H1 (cell line): Measurements from ENCODE around the gene ALOX5. TPM values are rescaled to one million over a fixed set of nuclear protein-coding genes. Genes with fewer than 3 reads are reported as not detected.

Experiments
- CTCF ChIA-PET: fragments of 300-600 bp; sonication (Branson Sonifier 250); formaldehyde crosslinking; loops from one replicate; lab custom pipeline; 2021; ENCODE audit not compliant: partially characterized antibody; lab: Charles Lee
- POLR2A ChIA-PET: fragments of 300-600 bp; sonication (Branson Sonifier 250); formaldehyde crosslinking; loops from one replicate; lab custom pipeline; 2021; ENCODE audit warnings: inconsistent platforms; ENCODE audit not compliant: partially characterized antibody; lab: Charles Lee
- DNase-seq, 2 experiments: peaks; one replicate each; pipeline versions ENCODE4 v3.0.0 to v3.0.0-alpha.2; 2010 to 2022; ENCODE audit warnings: low spot score in 2 of 2, low read depth in 1 of 2, mixed read lengths in 1 of 2
- FAIRE-seq: peaks from 2 replicates; lab custom pipeline; 2011; peaks lifted over from hg19 to GRCh38; lab: Jason Lieb, UNC
- H2AFZ ChIP-seq: 2 replicates; pipeline ENCODE4 v1.8.1; 2012; ENCODE audit warnings: low read length, inconsistent platforms
- H2AK5ac ChIP-seq: 2 replicates; pipeline ENCODE4 v1.6.1; 2013; ENCODE audit warnings: low read depth, low read length
- H2BK120ac ChIP-seq: replicated peaks from 2 replicates; pipeline ENCODE3; 2013; ENCODE audit warnings: low read depth, low read length, inconsistent platforms
- H2BK12ac ChIP-seq: 2 replicates; pipeline ENCODE4 v1.6.1; 2013; ENCODE audit warnings: low read depth, low read length
- H2BK15ac ChIP-seq: 2 replicates; pipeline ENCODE4 v1.6.1; 2013; ENCODE audit warnings: low read length
- H2BK20ac ChIP-seq: 2 replicates; pipeline ENCODE4 v1.6.1; 2013; ENCODE audit warnings: low read length
- H2BK5ac ChIP-seq: 2 replicates; pipeline ENCODE4 v1.6.1; 2013; ENCODE audit warnings: low read depth, low read length
- H3K14ac ChIP-seq: 2 replicates; pipeline ENCODE4 v1.6.1; 2013; ENCODE audit warnings: inconsistent platforms; ENCODE audit not compliant: insufficient read length
- H3K18ac ChIP-seq: 2 replicates; pipeline ENCODE4 v1.6.1; 2013; ENCODE audit warnings: low read length; ENCODE audit errors: extremely low read depth
- H3K23ac ChIP-seq: 2 replicates; pipeline ENCODE4 v1.6.1; 2013; ENCODE audit warnings: inconsistent platforms; ENCODE audit not compliant: insufficient read length
- H3K23me2 ChIP-seq: 2 replicates; pipeline ENCODE4 v1.6.1; 2013; ENCODE audit warnings: low read depth, low read length
- H3K27ac ChIP-seq: 2 replicates; pipeline ENCODE4 v1.6.1; 2011; ENCODE audit warnings: low read depth, low read length, inconsistent platforms
- H3K27me3 ChIP-seq, 4 experiments: replicated peaks in 1 of 4; 1 replicate in 1 of 4; 2 replicates in 3 of 4; pipeline versions ENCODE4 v1.6.1 to v1.8.1; 2011 to 2013; ENCODE audit warnings: low read length in 3 of 4, mild to moderate bottlenecking in 3 of 4, inconsistent platforms in 2 of 4, mixed read lengths in 2 of 4, moderate library complexity in 1 of 4; ENCODE audit not compliant: control insufficient read depth in 3 of 4, insufficient read depth in 3 of 4; ENCODE audit errors: extremely low read depth in 1 of 4
- H3K36me3 ChIP-seq, 4 experiments: 2 replicates each; pipeline versions ENCODE4 v1.6.1 to v1.8.1; 2011 to 2013; ENCODE audit warnings: mild to moderate bottlenecking in 4 of 4, low read length in 3 of 4, moderate library complexity in 2 of 4, control low read depth in 1 of 4, inconsistent platforms in 1 of 4; ENCODE audit not compliant: insufficient read depth in 4 of 4, control insufficient read depth in 2 of 4
- H3K4ac ChIP-seq: replicated peaks from 2 replicates; pipeline ENCODE3; 2013; ENCODE audit warnings: low read length, low read depth, mixed read lengths, inconsistent platforms; ENCODE audit not compliant: insufficient read length
- H3K4me1 ChIP-seq, 4 experiments: replicated peaks in 1 of 4; 1 replicate in 1 of 4; 2 replicates in 3 of 4; pipeline versions ENCODE4 v1.6.1 to v1.8.1; 2011 to 2013; ENCODE audit warnings: low read length in 3 of 4, inconsistent platforms in 2 of 4, mixed read lengths in 1 of 4; ENCODE audit not compliant: insufficient read depth in 4 of 4, control insufficient read depth in 3 of 4
- H3K4me2 ChIP-seq, 2 experiments: 2 replicates each; pipeline versions ENCODE4 v1.6.1 to v1.8.1; 2011 to 2013; ENCODE audit warnings: low read depth in 2 of 2, low read length in 2 of 2, control low read depth in 1 of 2, inconsistent platforms in 1 of 2, mild to moderate bottlenecking in 1 of 2; ENCODE audit not compliant: insufficient read depth in 1 of 2
- H3K4me3 ChIP-seq, 4 experiments: fragments of 200-600, 300-600 bp in 1 of 4; sonication (generic), shearing (Covaris generic), sonication (Bioruptor Twin) in 1 of 4; 2 replicates each; pipeline versions ENCODE4 v1.5.1 to v1.8.1; 2011 to 2016; ENCODE audit warnings: low read length in 4 of 4, low read depth in 3 of 4, control low read depth in 2 of 4, inconsistent platforms in 2 of 4, mild to moderate bottlenecking in 2 of 4, mixed read lengths in 1 of 4, moderate library complexity in 1 of 4; ENCODE audit not compliant: insufficient read depth in 2 of 4; ENCODE audit errors: extremely low read depth in 1 of 4
- H3K56ac ChIP-seq: replicated peaks from 2 replicates; pipeline ENCODE3; 2013; ENCODE audit warnings: low read depth, mild to moderate bottlenecking, mixed read lengths, low read length, inconsistent platforms; ENCODE audit not compliant: insufficient read length
- H3K79me1 ChIP-seq: 2 replicates; pipeline ENCODE4 v1.6.1; 2013; ENCODE audit warnings: low read depth, low read length, control low read depth
- H3K79me2 ChIP-seq, 2 experiments: 2 replicates each; pipeline versions ENCODE4 v1.6.1 to v1.8.1; 2012 to 2013; ENCODE audit warnings: low read length in 2 of 2, mild to moderate bottlenecking in 2 of 2, inconsistent platforms in 1 of 2; ENCODE audit not compliant: insufficient read depth in 2 of 2, control insufficient read depth in 1 of 2
- H3K9ac ChIP-seq, 4 experiments: replicated peaks in 1 of 4; 1 replicate in 1 of 4; 2 replicates in 3 of 4; pipeline versions ENCODE4 v1.6.1 to v1.8.1; 2011 to 2013; ENCODE audit warnings: low read depth in 3 of 4, low read length in 3 of 4, control low read depth in 2 of 4, mild to moderate bottlenecking in 2 of 4, moderate library complexity in 2 of 4, inconsistent platforms in 1 of 4; ENCODE audit errors: extremely low read depth in 1 of 4
- H3K9me3 ChIP-seq, 2 experiments: 2 replicates each; pipeline versions ENCODE4 v1.6.1 to v1.8.1; 2012 to 2013; ENCODE audit warnings: mild to moderate bottlenecking in 2 of 2, moderate library complexity in 2 of 2, control low read depth in 1 of 2, inconsistent platforms in 1 of 2, low read depth in 1 of 2, low read length in 1 of 2, mixed read lengths in 1 of 2; ENCODE audit not compliant: insufficient read depth in 2 of 2
- H4K20me1 ChIP-seq, 2 experiments: replicated peaks in 1 of 2; 2 replicates each; pipeline versions ENCODE3 to v1.8.1; 2011 to 2013; ENCODE audit warnings: inconsistent platforms in 2 of 2, low read length in 2 of 2, mild to moderate bottlenecking in 1 of 2; ENCODE audit not compliant: insufficient read depth in 2 of 2, control insufficient read depth in 1 of 2
- H4K5ac ChIP-seq: 2 replicates; pipeline ENCODE4 v1.6.1; 2013; ENCODE audit warnings: low read length, low read depth, mixed read lengths, inconsistent platforms; ENCODE audit not compliant: insufficient read length
- H4K8ac ChIP-seq: 2 replicates; pipeline ENCODE4 v1.8.0; 2013; ENCODE audit warnings: mild to moderate bottlenecking, moderate library complexity, low read length, inconsistent platforms; ENCODE audit not compliant: insufficient read depth; ENCODE audit errors: extremely low read depth
- H4K91ac ChIP-seq: replicated peaks from 2 replicates; pipeline ENCODE3; 2013; ENCODE audit warnings: low read length, mixed read lengths, inconsistent platforms; ENCODE audit not compliant: insufficient read length
- HDAC6 ChIP-seq: IDR thresholded peaks from one replicate; pipeline ENCODE4 v1.7.1; 2012; ENCODE audit warnings: low read depth, mild to moderate bottlenecking, inconsistent platforms, low read length, moderate library complexity
- KDM1A ChIP-seq: fragments of 200-600, 300-600 bp; sonication (generic); IDR thresholded peaks from 2 replicates; pipeline ENCODE4 v1.7.1; 2016; ENCODE audit warnings: mild to moderate bottlenecking, low read length, borderline replicate concordance
- RBBP5 ChIP-seq: IDR thresholded peaks from 2 replicates; pipeline ENCODE4 v1.7.1; 2012; ENCODE audit warnings: low read depth, mild to moderate bottlenecking, inconsistent platforms, low read length, moderate library complexity, borderline replicate concordance
- SP2 ChIP-seq: IDR thresholded peaks from 2 replicates; pipeline ENCODE4 v1.6.1; 2012; ENCODE audit warnings: mild to moderate bottlenecking, low read length, inconsistent platforms
- SP4 ChIP-seq: IDR thresholded peaks from 2 replicates; pipeline ENCODE4 v1.6.1; 2012; ENCODE audit warnings: low read length, inconsistent platforms
- SRF ChIP-seq: IDR thresholded peaks from 2 replicates; pipeline ENCODE4 v1.6.1; 2011; ENCODE audit warnings: mild to moderate bottlenecking, low read depth, low read length, moderate library complexity
- WGBS, 2 experiments: shearing (Covaris generic) in 1 of 2; methylation state at CpG; one replicate each; pipeline versions ENCODE4 v1.1.6 to v1.1.7; 2013 to 2015; ENCODE audit warnings: low lambda C conversion rate in 2 of 2, mixed read lengths in 2 of 2, inconsistent platforms in 1 of 2, low coverage in 1 of 2, missing lambda C conversion rate in 1 of 2; ENCODE audit not compliant: insufficient replicate concordance in 2 of 2, insufficient coverage in 1 of 2, insufficient read length in 1 of 2; ENCODE audit errors: extremely low coverage in 1 of 2, missing lambda C conversion rate in 1 of 2; 5-methylcytosine and 5-hydroxymethylcytosine counted together
- polyA plus RNA-seq, 7 experiments: library from polyadenylated mRNA; depleted of rRNA in 3 of 7; stranded (reverse) in 5 of 7; unstranded in 2 of 7; fragments of >200 nt in 5 of 7; fragments of 200-250 nt in 2 of 7; gene quantifications; 1 replicate in 5 of 7; 2 replicates in 1 of 7; 4 replicates in 1 of 7; pipeline versions ENCODE4 v1.2.1 to v1.2.3, GENCODE V29; 2011 to 2013; ENCODE audit warnings: missing spikeins in 2 of 7, mixed read lengths in 2 of 7
- total RNA-seq: library from RNA; stranded (reverse); fragmentation: NEBNext Ultra II Directional; extraction: Animal tissue kit (Norgen Biotek cat#: 25700); gene quantifications from 2 replicates; pipeline ENCODE4 v1.2.1, GENCODE V29; 2021

ALOX5 gene
- total and polyA plus RNA-seq, 2 of the 8 experiments (the other 6 are each of a cell fraction or from before 2014, with no cell fraction given) = 1.6 to 3.8 TPM

DNA sequence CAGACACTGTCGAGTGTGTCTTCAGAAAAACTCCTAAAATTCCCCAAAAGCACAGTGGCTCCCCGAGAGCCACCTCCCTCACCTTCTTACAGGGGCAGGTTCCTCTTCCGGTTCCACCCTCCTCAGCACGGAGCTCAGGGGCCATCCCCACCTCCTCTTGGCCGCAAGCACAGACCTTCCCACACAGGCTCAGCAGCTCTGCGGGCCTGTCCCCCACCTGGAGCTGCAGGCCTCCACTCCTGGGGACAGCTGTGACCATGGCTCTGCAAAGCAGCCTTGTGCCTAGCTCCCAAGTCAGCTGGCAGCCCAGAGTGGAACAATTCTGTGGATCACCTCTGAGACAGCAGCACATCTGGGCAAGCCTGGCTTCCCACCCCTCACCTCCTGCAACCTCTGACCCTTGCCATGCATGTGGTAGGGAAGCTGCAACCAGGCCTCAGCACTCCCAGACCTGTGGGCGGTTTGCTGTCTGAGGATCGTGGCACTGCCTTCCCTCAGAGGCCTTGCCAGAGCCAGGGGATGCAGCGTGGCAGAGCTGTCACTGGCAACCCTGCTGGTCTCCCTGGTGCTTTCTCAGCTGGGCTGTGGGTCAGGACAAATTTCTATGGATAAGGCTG, 79.7 kb downstream of the ALOX5 start:
- DNase-seq = no peak
- Histone ChIP-seq H3K27me3 (no peaks in the 10 kb centered on the region), H2BK12ac (no peak overlapping the region), H3K4me3 (no peak overlapping the region), H3K4ac (no peak overlapping the region), H3K9ac (no peak overlapping the region), H3K18ac (no peak overlapping the region), H2BK20ac (no peak overlapping the region), H3K9me3 (no peaks in the 10 kb centered on the region), H2BK15ac (no peak overlapping the region), H3K14ac (no peak overlapping the region), H3K23ac (no peak overlapping the region), H3K4me1 (0 out of 7 replicates have a peak, but pooled peaks cover 0 to 2% (median 0%) of the 10 kb centered on the region in 4 experiments), H3K27ac (no peak overlapping the region), H3K23me2 (no peaks in the 10 kb centered on the region), H2AK5ac (no peak overlapping the region), H4K8ac (no peak overlapping the region; the same call in 1 of the 2 replicates), H3K56ac (no peak overlapping the region), H2BK120ac (no peak overlapping the region), H3K4me2 (no peak overlapping the region), H4K91ac (no peak overlapping the region), H3K79me2 (no peaks in the 10 kb centered on the region), H4K20me1 (no peaks in the 10 kb centered on the region), H3K36me3 (no peaks in the 10 kb centered on the region; a peak in 1 of 8 replicates), H4K5ac (no peak overlapping the region), H2BK5ac (no peak overlapping the region), H3K79me1 (no peaks in the 10 kb centered on the region), H2AFZ (no peak overlapping the region)
- ChIA-PET CTCF (interaction anchor here (0.6 to 4.1 kb wide), 8 partner anchors 9 to 584 kb away, joined by 3 to 30 read pairs (median 3); no protein-coding TSS in a partner anchor), POLR2A (interaction anchor here (0.6 kb wide), 1 partner anchor 30 kb away, joined by 3 read pairs; no protein-coding TSS in a partner anchor)
- no peak for FAIRE-seq
- no peak for TF ChIP-seq RBBP5
- TF ChIP-seq SRF = no peak
- TF ChIP-seq SP2 = no peak
- TF ChIP-seq SP4 = no peak
- no peak for TF ChIP-seq HDAC6
- TF ChIP-seq KDM1A = no peak
- WGBS, 2 experiments = 84% methylated on average over 9 of the region's 9 CpGs; no CpG with 5 or more reads in 1 of the 2 experiments
